ENCODE data around the gene USP48.

USP48 gene

GRCh38 chr1:21705303-21705980, 77.5 kb downstream of the USP48 start:
- no peaks in the 10 kb centered on the region for H3K27me3 ChIP-seq
- no peaks in the 10 kb centered on the region for H3K4me1 ChIP-seq
- TF ChIP-seq CTCF (IDR thresholded peaks at IDR 0.05) = no peak
- intact Hi-C loops (cut with DNase I; ENCODE audit: low total_unique reads) = no loop called here
- no peak overlapping the region for H3K27ac ChIP-seq
- H3K36me3 ChIP-seq = peaks cover 54 to 73% (median 60%) of the 10 kb centered on the region in 3 donors
- H3K9me3 ChIP-seq = no peaks in the 10 kb centered on the region
- no peak overlapping the region for H3K4me3 ChIP-seq
- DNase-seq = no peak

GRCh38 chr1:21704145-21704544, 78.8 kb downstream of the USP48 start:
- Histone ChIP-seq H3K27ac (no peak overlapping the region), H3K27me3 (no peaks in the 10 kb centered on the region), H3K36me3 (peaks cover 58 to 86% (median 69%) of the 10 kb centered on the region in 3 donors), H3K4me1 (no peaks in the 10 kb centered on the region), H3K9me3 (no peaks in the 10 kb centered on the region), H3K4me3 (no peak overlapping the region)
- intact Hi-C loops (cut with DNase I; ENCODE audit: low total_unique reads) = no loop called here
- DNase-seq = no peak
- no peak for TF ChIP-seq CTCF (IDR thresholded peaks at IDR 0.05)

- TF ChIP-seq CTCF (IDR thresholded peaks at IDR 0.05) = peak in 1 of 2 experiments; percentile 12
- DNase-seq = no peak
- H3K9me3 ChIP-seq = no peaks in the 10 kb centered on the region
- no peak overlapping the region for H3K27ac ChIP-seq
- peaks cover 63 to 89% (median 68%) of the 10 kb centered on the region in 3 donors for H3K36me3 ChIP-seq
- intact Hi-C loops (cut with DNase I; ENCODE audit: low total_unique reads) = no loop called here
- no peaks in the 10 kb centered on the region for H3K27me3 ChIP-seq
- H3K4me3 ChIP-seq = no peak overlapping the region
- H3K4me1 ChIP-seq = no peaks in the 10 kb centered on the region
These were observed 79.5 kb downstream of the USP48 start for GRCh38 chr1:21703318-21703963.

- no peaks in the 10 kb centered on the region for H3K27me3 ChIP-seq
- no peak for TF ChIP-seq CTCF (IDR thresholded peaks at IDR 0.05)
- no peak overlapping the region for H3K4me3 ChIP-seq
- no peak overlapping the region for H3K27ac ChIP-seq
- H3K4me1 ChIP-seq = no peaks in the 10 kb centered on the region
- H3K36me3 ChIP-seq = peaks cover 58 to 84% (median 62%) of the 10 kb centered on the region in 3 donors
- intact Hi-C loops (cut with DNase I; ENCODE audit: low total_unique reads) = no loop called here
- no peaks in the 10 kb centered on the region for H3K9me3 ChIP-seq
- DNase-seq = no peak
These were observed 80.2 kb downstream of the USP48 start for GRCh38 chr1:21702780-21703179.

GRCh38 chr1:21701401-21701800, 81.5 kb downstream of the USP48 start:
- Histone ChIP-seq H3K36me3 (peaks cover 62 to 93% (median 67%) of the 10 kb centered on the region in 3 donors), H3K27ac (no peak overlapping the region), H3K4me1 (no peaks in the 10 kb centered on the region), H3K27me3 (no peaks in the 10 kb centered on the region), H3K9me3 (no peaks in the 10 kb centered on the region), H3K4me3 (no peak overlapping the region)
- TF ChIP-seq CTCF (IDR thresholded peaks at IDR 0.05) = no peak
- intact Hi-C loops (cut with DNase I; ENCODE audit: low total_unique reads) = no loop called here
- no peak for DNase-seq
